ENCODE results near the gene CPB1. TPM values are rescaled to one million over a fixed set of nuclear protein-coding genes. Genes with fewer than 3 reads are reported as not detected.

Gene CPB1
- total RNA-seq, 1 donor from 2014 or later: not detected

DNA sequence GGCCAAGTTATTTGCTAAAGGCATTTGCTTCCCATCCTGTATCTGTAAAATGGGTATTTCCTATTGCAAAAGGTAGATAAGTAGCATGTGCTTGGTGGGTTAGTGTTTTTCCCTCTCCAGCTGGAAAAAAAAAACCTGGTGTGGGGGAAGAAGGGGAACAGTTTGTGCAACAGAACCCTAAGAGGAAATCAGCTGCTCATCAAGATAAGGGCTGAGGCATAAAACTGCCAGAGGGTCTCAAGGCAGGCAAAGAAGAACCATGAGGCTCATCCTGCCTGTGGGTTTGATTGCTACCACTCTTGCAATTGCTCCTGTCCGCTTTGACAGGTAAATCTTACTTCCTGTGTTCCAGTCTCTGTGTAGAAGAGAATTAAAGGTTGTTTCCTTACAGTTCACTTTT, 37.4 kb downstream of the CPB1 start, which contains the start of gene CPA3:
Gene CPA3 (plus strand): TSS at position 248 of the 400 bp plus-strand sequence. CDS start 12 bp downstream, at position 260.
- no peak for FAIRE-seq
- no peaks in the 10 kb centered on the region for H3K36me3 ChIP-seq (ENCODE audit: insufficient read depth, low read length)
- no peak within 1 kb of the TSS for H3K4me3 ChIP-seq (ENCODE audit: insufficient read depth, low read depth, low read length)
- no peak within 1 kb of the TSS for H3K9ac ChIP-seq (ENCODE audit: low read length)
- no peaks in the 10 kb centered on the region for H3K27me3 ChIP-seq (ENCODE audit: insufficient read depth, low read length)
- Mint-ChIP-seq H3K9me3 (ENCODE audit: unreplicated experiment) (no peaks in the 10 kb centered on the region), H3K36me3 (ENCODE audit: low read depth, unreplicated experiment) (no peaks in the 10 kb centered on the region), H3K27me3 (ENCODE audit: low read depth, unreplicated experiment) (no peaks in the 10 kb centered on the region), H3K27ac (ENCODE audit: unreplicated experiment) (peak within 1 kb of the TSS; percentile 13), H3K4me3 (ENCODE audit: unreplicated experiment) (no peak within 1 kb of the TSS), H3K4me1 (ENCODE audit: low read depth, unreplicated experiment) (peaks cover 8% of the 10 kb centered on the region)
- no peaks in the 10 kb centered on the region for H3K79me2 ChIP-seq (ENCODE audit: insufficient read depth, low read length)
- H2AFZ ChIP-seq (ENCODE audit: low read depth, low read length): no peak within 1 kb of the TSS
- no peak for DNase-seq (ENCODE audit: low read depth)
- TF ChIP-seq EZH2 (IDR thresholded peaks at IDR 0.05; ENCODE audit: insufficient read depth, low read length): no peak
- TF ChIP-seq, protein P1, sequence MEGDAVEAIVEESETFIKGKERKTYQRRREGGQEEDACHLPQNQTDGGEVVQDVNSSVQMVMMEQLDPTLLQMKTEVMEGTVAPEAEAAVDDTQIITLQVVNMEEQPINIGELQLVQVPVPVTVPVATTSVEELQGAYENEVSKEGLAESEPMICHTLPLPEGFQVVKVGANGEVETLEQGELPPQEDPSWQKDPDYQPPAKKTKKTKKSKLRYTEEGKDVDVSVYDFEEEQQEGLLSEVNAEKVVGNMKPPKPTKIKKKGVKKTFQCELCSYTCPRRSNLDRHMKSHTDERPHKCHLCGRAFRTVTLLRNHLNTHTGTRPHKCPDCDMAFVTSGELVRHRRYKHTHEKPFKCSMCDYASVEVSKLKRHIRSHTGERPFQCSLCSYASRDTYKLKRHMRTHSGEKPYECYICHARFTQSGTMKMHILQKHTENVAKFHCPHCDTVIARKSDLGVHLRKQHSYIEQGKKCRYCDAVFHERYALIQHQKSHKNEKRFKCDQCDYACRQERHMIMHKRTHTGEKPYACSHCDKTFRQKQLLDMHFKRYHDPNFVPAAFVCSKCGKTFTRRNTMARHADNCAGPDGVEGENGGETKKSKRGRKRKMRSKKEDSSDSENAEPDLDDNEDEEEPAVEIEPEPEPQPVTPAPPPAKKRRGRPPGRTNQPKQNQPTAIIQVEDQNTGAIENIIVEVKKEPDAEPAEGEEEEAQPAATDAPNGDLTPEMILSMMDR (IDR thresholded peaks at IDR 0.05; ENCODE audit: insufficient read depth, low read depth, low read length): no peak
- H3K9me3 ChIP-seq (ENCODE audit: insufficient read depth, low read depth, low read length): no peaks in the 10 kb centered on the region
- H4K20me1 ChIP-seq (ENCODE audit: insufficient read depth, low read length): no peaks in the 10 kb centered on the region
- H3K4me1 ChIP-seq (ENCODE audit: insufficient read depth, low read length): peaks cover 7% of the 10 kb centered on the region
- H3K27ac ChIP-seq (ENCODE audit: low read depth, low read length): no peak within 1 kb of the TSS
- H3K4me2 ChIP-seq (ENCODE audit: low read length): peak within 1 kb of the TSS; percentile 51

DNA sequence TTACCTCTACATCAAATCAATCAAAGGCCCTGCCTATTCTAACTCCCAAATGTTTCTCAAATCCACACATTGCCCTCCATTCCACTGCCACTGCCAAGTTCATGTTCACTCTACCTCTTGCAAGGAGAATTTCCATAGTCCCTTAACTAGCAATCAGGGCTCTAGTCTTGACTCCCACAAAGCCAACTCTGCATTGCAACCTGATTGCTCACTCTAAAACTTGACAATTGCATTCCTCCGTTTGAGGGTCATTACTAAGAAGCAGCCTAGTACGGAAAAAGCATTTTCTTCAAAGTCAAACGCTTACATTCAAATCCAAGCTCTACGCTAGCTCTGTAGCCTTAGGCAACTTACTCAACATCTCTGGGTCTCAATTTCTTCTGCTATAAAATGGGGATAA, 38.6 kb downstream of the CPB1 start:
- Histone ChIP-seq H3K79me2 (ENCODE audit: insufficient read depth, low read length) (no peaks in the 10 kb centered on the region), H3K9me3 (ENCODE audit: insufficient read depth, low read depth, low read length) (no peaks in the 10 kb centered on the region), H3K9ac (ENCODE audit: low read length) (no peak overlapping the region), H2AFZ (ENCODE audit: low read depth, low read length) (peak overlapping the region; percentile 19), H3K27ac (ENCODE audit: low read depth, low read length) (no peak overlapping the region), H3K4me2 (ENCODE audit: low read length) (peak overlapping the region; percentile 51), H3K27me3 (ENCODE audit: insufficient read depth, low read length) (no peaks in the 10 kb centered on the region), H3K36me3 (ENCODE audit: insufficient read depth, low read length) (no peaks in the 10 kb centered on the region), H3K4me3 (ENCODE audit: insufficient read depth, low read depth, low read length) (no peak overlapping the region), H4K20me1 (ENCODE audit: insufficient read depth, low read length) (no peaks in the 10 kb centered on the region), H3K4me1 (ENCODE audit: insufficient read depth, low read length) (peaks cover 7% of the 10 kb centered on the region)
- Mint-ChIP-seq H3K27me3 (ENCODE audit: low read depth, unreplicated experiment) (no peaks in the 10 kb centered on the region), H3K27ac (ENCODE audit: unreplicated experiment) (peak overlapping the region; percentile 13), H3K36me3 (ENCODE audit: low read depth, unreplicated experiment) (no peaks in the 10 kb centered on the region), H3K4me1 (ENCODE audit: low read depth, unreplicated experiment) (peaks cover 8% of the 10 kb centered on the region), H3K9me3 (ENCODE audit: unreplicated experiment) (no peaks in the 10 kb centered on the region), H3K4me3 (ENCODE audit: unreplicated experiment) (no peak overlapping the region)
- TF ChIP-seq, protein P1 (IDR thresholded peaks at IDR 0.05; ENCODE audit: insufficient read depth, low read depth, low read length): no peak
- TF ChIP-seq EZH2 (IDR thresholded peaks at IDR 0.05; ENCODE audit: insufficient read depth, low read length): no peak
- peak; percentile 56 for FAIRE-seq
- peak; percentile 94 for DNase-seq (ENCODE audit: low read depth)

DNA sequence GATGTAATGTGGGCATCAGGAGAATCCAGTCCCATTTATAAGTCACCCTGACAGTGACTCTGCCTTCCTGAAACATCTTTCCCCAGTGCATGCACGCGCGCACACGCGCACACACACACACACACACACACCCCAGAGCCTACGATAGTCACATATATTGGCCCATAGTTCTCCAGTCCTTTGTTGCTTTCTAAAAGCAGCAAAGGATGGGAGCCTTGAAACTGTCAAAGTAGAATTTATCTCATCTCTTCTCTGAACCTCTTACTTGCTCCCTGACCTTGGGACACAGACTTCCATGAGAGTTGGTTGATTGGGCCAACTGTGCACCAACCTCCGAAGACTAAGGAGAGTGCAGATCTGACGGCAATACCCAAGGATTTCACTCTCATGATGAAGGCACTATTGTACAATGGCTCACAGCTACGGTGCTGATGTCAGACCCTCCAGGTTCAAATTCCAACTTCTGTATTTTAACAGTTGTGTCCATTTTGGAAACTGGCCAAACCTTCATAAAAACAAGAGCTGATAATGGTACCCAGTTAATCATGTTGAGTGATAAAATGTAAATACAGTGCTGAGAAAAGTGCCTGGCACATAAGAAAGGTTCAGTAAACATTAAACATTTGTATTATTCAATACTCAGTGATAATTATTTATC, 45.8 kb downstream of the CPB1 start:
- no peak overlapping the region for H3K4me3 Mint-ChIP-seq (ENCODE audit: unreplicated experiment)
- no peaks in the 10 kb centered on the region for H3K27me3 Mint-ChIP-seq (ENCODE audit: low read depth, unreplicated experiment)
- H3K4me3 ChIP-seq (ENCODE audit: insufficient read depth, low read depth, low read length): no peak overlapping the region
- H3K4me1 ChIP-seq (ENCODE audit: insufficient read depth, low read length): no peaks in the 10 kb centered on the region
- peak; percentile 15 for DNase-seq (ENCODE audit: low read depth)
- H3K27ac ChIP-seq (ENCODE audit: low read depth, low read length): no peak overlapping the region
- no peaks in the 10 kb centered on the region for H3K27me3 ChIP-seq (ENCODE audit: insufficient read depth, low read length)
- no peak overlapping the region for H3K27ac Mint-ChIP-seq (ENCODE audit: unreplicated experiment)
- TF ChIP-seq, protein P1 (IDR thresholded peaks at IDR 0.05; ENCODE audit: insufficient read depth, low read depth, low read length): no peak
- no peak for TF ChIP-seq EZH2 (IDR thresholded peaks at IDR 0.05; ENCODE audit: insufficient read depth, low read length)
- no peaks in the 10 kb centered on the region for H3K79me2 ChIP-seq (ENCODE audit: insufficient read depth, low read length)
- H2AFZ ChIP-seq (ENCODE audit: low read depth, low read length): no peak overlapping the region
- H3K9me3 Mint-ChIP-seq (ENCODE audit: unreplicated experiment): no peaks in the 10 kb centered on the region
- H3K36me3 Mint-ChIP-seq (ENCODE audit: low read depth, unreplicated experiment): no peaks in the 10 kb centered on the region
- no peaks in the 10 kb centered on the region for H3K9me3 ChIP-seq (ENCODE audit: insufficient read depth, low read depth, low read length)
- H3K36me3 ChIP-seq (ENCODE audit: insufficient read depth, low read length): no peaks in the 10 kb centered on the region
- FAIRE-seq: no peak
- no peak overlapping the region for H3K4me2 ChIP-seq (ENCODE audit: low read length)
- H3K4me1 Mint-ChIP-seq (ENCODE audit: low read depth, unreplicated experiment): no peaks in the 10 kb centered on the region
- no peaks in the 10 kb centered on the region for H4K20me1 ChIP-seq (ENCODE audit: insufficient read depth, low read length)
- H3K9ac ChIP-seq (ENCODE audit: low read length): no peak overlapping the region
